Caco-2 (cell line): ENCODE results near the gene ALOXE3. TPM values are rescaled to one million over a fixed set of nuclear protein-coding genes. Genes with fewer than 3 reads are reported as not detected.
"Not testable (repeated sequence)": the region's sequence is repeated elsewhere in the genome, so short reads cannot be mapped to it uniquely, and the experiment has no call there.

Source experiments
- BruUV-seq: library from RNA; stranded (reverse); fragments of 400-500 nt; replicated peaks from 2 replicates; lab custom pipeline; 2021; lab: Mats Ljungman, UMichigan
- CTCF ChIA-PET: fragments of 300-600 bp; sonication (Branson Sonifier 250); formaldehyde crosslinking; loops from one replicate; lab custom pipeline; 2022; ENCODE audit warnings: antibody characterized with exemption; lab: Charles Lee
- POLR2A ChIA-PET: fragments of 300-600 bp; sonication (Branson Sonifier 250); formaldehyde crosslinking; loops from one replicate; lab custom pipeline; 2022; ENCODE audit warnings: antibody characterized with exemption; lab: Charles Lee
- DNase-seq, 2 experiments: peaks; one replicate each; pipeline versions ENCODE4 v3.0.0 to v3.0.0-alpha.2; 2020 to 2022
- H3K27me3 ChIP-seq: replicated peaks from 2 replicates; pipeline ENCODE4 v1.6.0; 2011; ENCODE audit warnings: low read length; ENCODE audit not compliant: control insufficient read depth, insufficient read depth
- H3K36me3 ChIP-seq: 2 replicates; pipeline ENCODE4 v1.5.1; 2011; ENCODE audit warnings: low read length; ENCODE audit not compliant: control insufficient read depth, insufficient read depth
- H3K4me1 ChIP-seq: fragments of 250-450 bp; sonication (Bioruptor Pico); 2 replicates; pipeline ENCODE4 v1.5.1; 2020; ENCODE audit warnings: mild to moderate bottlenecking
- H3K4me3 ChIP-seq: 2 replicates; pipeline ENCODE4 v1.5.1; 2011; ENCODE audit warnings: low read depth, mild to moderate bottlenecking, control low read depth, low read length
- H3K9me3 ChIP-seq: fragments of 250-450 bp; sonication (Bioruptor Pico); 2 replicates; pipeline ENCODE4 v1.5.1; 2020; ENCODE audit warnings: mild to moderate bottlenecking, moderate library complexity
- H3K27ac Mint-ChIP-seq: one replicate; pipeline ENCODE4 v1.8.0; 2022; ENCODE audit warnings: mixed read lengths; ENCODE audit not compliant: unreplicated experiment
- H3K27me3 Mint-ChIP-seq: one replicate; pipeline ENCODE4 v1.8.0; 2022; ENCODE audit warnings: mixed read lengths; ENCODE audit not compliant: insufficient read depth, unreplicated experiment
- H3K36me3 Mint-ChIP-seq: one replicate; pipeline ENCODE4 v1.8.0; 2022; ENCODE audit warnings: mild to moderate bottlenecking, mixed read lengths; ENCODE audit not compliant: insufficient read depth, unreplicated experiment
- H3K4me1 Mint-ChIP-seq: one replicate; pipeline ENCODE4 v1.8.0; 2022; ENCODE audit warnings: low read depth, mixed read lengths; ENCODE audit not compliant: unreplicated experiment
- H3K4me3 Mint-ChIP-seq: one replicate; pipeline ENCODE4 v1.8.0; 2022; ENCODE audit warnings: mild to moderate bottlenecking, moderate library complexity, mixed read lengths; ENCODE audit not compliant: unreplicated experiment
- H3K9me3 Mint-ChIP-seq: one replicate; pipeline ENCODE4 v1.8.0; 2022; ENCODE audit warnings: mixed read lengths; ENCODE audit not compliant: unreplicated experiment
- intact Hi-C: fragments of 100-400 bp; cut with micrococcal nuclease; formaldehyde crosslinking; loops from one replicate; pipeline ENCODE4 v1.10.0; 2022; ENCODE audit not compliant: unreplicated experiment
- total RNA-seq: library from RNA; stranded (reverse); gene quantifications from 2 replicates; pipeline ENCODE4 v1.2.3, GENCODE V29; 2022
- TF ChIP-seq, protein P1 (sequence below), 2 experiments: fragments of 200-600 bp in 1 of 2; IDR thresholded peaks; 1 replicate in 1 of 2; 2 replicates in 1 of 2; pipeline versions ENCODE4 v1.5.1 to v1.8.0; 2011 to 2022; ENCODE audit warnings: antibody characterized with exemption in 1 of 2, control low read depth in 1 of 2, inconsistent platforms in 1 of 2, low read depth in 1 of 2, low read length in 1 of 2, mild to moderate bottlenecking in 1 of 2, moderate library complexity in 1 of 2; ENCODE audit not compliant: insufficient read depth in 1 of 2, severe bottlenecking in 1 of 2, unreplicated experiment in 1 of 2

The ALOXE3 gene
- total RNA-seq, 1 experiment from 2014 or later, result not detected

GRCh38 chr17:8062435-8062806 is 55.9 kb downstream of the ALOXE3 start:
- intact Hi-C loops, result no loop called here
- TF ChIP-seq, protein P1, sequence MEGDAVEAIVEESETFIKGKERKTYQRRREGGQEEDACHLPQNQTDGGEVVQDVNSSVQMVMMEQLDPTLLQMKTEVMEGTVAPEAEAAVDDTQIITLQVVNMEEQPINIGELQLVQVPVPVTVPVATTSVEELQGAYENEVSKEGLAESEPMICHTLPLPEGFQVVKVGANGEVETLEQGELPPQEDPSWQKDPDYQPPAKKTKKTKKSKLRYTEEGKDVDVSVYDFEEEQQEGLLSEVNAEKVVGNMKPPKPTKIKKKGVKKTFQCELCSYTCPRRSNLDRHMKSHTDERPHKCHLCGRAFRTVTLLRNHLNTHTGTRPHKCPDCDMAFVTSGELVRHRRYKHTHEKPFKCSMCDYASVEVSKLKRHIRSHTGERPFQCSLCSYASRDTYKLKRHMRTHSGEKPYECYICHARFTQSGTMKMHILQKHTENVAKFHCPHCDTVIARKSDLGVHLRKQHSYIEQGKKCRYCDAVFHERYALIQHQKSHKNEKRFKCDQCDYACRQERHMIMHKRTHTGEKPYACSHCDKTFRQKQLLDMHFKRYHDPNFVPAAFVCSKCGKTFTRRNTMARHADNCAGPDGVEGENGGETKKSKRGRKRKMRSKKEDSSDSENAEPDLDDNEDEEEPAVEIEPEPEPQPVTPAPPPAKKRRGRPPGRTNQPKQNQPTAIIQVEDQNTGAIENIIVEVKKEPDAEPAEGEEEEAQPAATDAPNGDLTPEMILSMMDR (IDR thresholded peaks at IDR 0.05; ENCODE audit: insufficient read depth in 1 of 2, low read depth in 1 of 2, low read length in 1 of 2, severe bottlenecking in 1 of 2, unreplicated experiment in 1 of 2), result no peak
- peaks cover 1% of the 10 kb centered on the region; the same call in 1 of the 2 replicates for H3K4me1 ChIP-seq
- no peak for DNase-seq
- Mint-ChIP-seq H3K4me3 (no peak overlapping the region), H3K4me1 (no peaks in the 10 kb centered on the region), H3K27me3 (no peaks in the 10 kb centered on the region), H3K36me3 (no peaks in the 10 kb centered on the region), H3K27ac (no peak overlapping the region), H3K9me3 (no peaks in the 10 kb centered on the region)
- H3K36me3 ChIP-seq, result no peaks in the 10 kb centered on the region
- POLR2A ChIA-PET, result no interaction called here
- BruUV-seq, result no TSS peak
- no peaks in the 10 kb centered on the region for H3K27me3 ChIP-seq
- no peaks in the 10 kb centered on the region for H3K9me3 ChIP-seq
- no peak overlapping the region for H3K4me3 ChIP-seq
- CTCF ChIA-PET, result no interaction called here

DNA sequence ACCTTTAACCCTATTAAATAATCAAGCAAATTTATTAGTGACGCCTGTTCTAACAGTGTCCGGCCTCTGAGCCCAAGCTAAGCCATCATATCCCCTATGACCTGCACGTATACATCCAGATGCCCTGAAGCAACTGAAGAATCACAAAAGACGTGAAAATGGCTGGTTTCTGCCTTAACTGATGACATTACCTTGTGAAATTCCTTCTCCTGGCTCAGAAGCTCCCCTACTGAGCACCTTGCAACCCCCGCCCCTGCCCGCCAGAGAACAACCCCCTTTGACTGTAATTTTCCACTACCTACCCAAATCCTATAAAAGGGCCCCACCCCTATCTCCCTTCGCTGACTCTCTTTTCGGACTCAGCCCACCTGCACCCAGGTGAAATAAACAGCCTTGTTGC is 56.5 kb downstream of the ALOXE3 start:
- CTCF ChIA-PET, H3K36me3 Mint-ChIP-seq, H3K9me3 Mint-ChIP-seq, H3K27ac Mint-ChIP-seq, H3K36me3 ChIP-seq, H3K9me3 ChIP-seq, H3K4me1 ChIP-seq, intact Hi-C loops, H3K4me1 Mint-ChIP-seq, BruUV-seq, H3K27me3 ChIP-seq, H3K27me3 Mint-ChIP-seq, H3K4me3 Mint-ChIP-seq, POLR2A ChIA-PET, DNase-seq, H3K4me3 ChIP-seq: not testable (repeated sequence)

DNA sequence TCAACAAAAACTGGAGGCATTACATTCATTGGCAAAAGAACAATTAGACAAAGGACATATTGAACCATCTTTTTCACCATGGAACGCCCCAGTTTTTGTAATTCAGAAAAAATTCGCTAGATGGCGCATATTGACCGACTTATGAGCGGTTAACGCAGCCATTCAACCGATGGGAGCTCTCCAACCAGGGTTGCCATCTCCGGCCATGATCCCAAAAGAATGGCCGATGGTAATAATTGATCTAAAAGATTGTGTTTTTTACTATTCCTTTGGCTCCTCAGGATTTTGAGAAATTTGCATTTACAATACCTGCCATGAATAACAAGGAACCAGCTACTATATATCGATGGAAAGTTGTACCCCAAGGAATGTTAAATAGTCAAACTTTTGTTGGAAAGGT is 58.0 kb downstream of the ALOXE3 start:
- H3K4me3 ChIP-seq, result no peak overlapping the region
- Mint-ChIP-seq H3K36me3 (peaks cover 6% of the 10 kb centered on the region), H3K9me3 (no peaks in the 10 kb centered on the region), H3K4me3 (no peak overlapping the region), H3K27ac (no peak overlapping the region), H3K27me3 (no peaks in the 10 kb centered on the region), H3K4me1 (peaks cover 7% of the 10 kb centered on the region)
- H3K36me3 ChIP-seq, result no peaks in the 10 kb centered on the region
- no TSS peak for BruUV-seq
- H3K27me3 ChIP-seq, result no peaks in the 10 kb centered on the region
- intact Hi-C loops, result no loop called here
- H3K4me1 ChIP-seq, result peaks cover 12% of the 10 kb centered on the region
- peak in 1 of 2 experiments; percentile 69 for DNase-seq
- H3K9me3 ChIP-seq, result no peaks in the 10 kb centered on the region
- ChIA-PET POLR2A (interaction anchor here (1.0 kb wide), 1 partner anchor 113 kb away, joined by 4 read pairs; no protein-coding TSS in a partner anchor), CTCF (interaction anchor here (0.5 to 1.2 kb wide), 10 partner anchors 9 to 183 kb away, joined by 3 to 12 read pairs (median 4); partner anchors contain the start of gene ALOXE3)
- TF ChIP-seq, protein P1 (IDR thresholded peaks at IDR 0.05; ENCODE audit: insufficient read depth in 1 of 2, low read depth in 1 of 2, low read length in 1 of 2, severe bottlenecking in 1 of 2, unreplicated experiment in 1 of 2), result peak; percentile 11 to 50

DNA sequence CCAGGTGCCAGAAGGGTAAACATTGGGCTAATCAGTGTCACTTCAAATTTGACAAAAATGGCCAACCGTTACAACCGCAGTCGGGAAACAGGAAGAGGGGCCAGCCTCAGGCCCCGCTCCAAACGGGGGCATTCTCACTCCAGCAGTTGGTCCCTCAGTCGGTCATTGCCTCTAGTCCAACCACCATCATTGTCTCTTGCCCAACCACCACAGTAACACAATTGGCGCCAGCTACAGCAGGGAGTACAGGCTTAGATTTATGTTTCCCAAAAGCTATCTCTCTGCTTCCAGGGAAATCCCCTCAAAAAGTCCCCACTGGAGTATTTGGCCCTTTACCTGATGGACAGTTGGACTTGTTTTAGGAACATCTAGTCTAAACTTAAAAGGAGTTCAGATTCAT is 59.2 kb downstream of the ALOXE3 start:
- Mint-ChIP-seq H3K27me3 (no peaks in the 10 kb centered on the region), H3K4me3 (no peak overlapping the region), H3K36me3 (peaks cover 6% of the 10 kb centered on the region), H3K27ac (no peak overlapping the region), H3K4me1 (peaks cover 13% of the 10 kb centered on the region), H3K9me3 (no peaks in the 10 kb centered on the region)
- Histone ChIP-seq H3K4me1 (peaks cover 14% of the 10 kb centered on the region), H3K27me3 (no peaks in the 10 kb centered on the region), H3K36me3 (no peaks in the 10 kb centered on the region), H3K4me3 (no peak overlapping the region), H3K9me3 (no peaks in the 10 kb centered on the region)
- TF ChIP-seq, protein P1 (IDR thresholded peaks at IDR 0.05; ENCODE audit: insufficient read depth in 1 of 2, low read depth in 1 of 2, low read length in 1 of 2, severe bottlenecking in 1 of 2, unreplicated experiment in 1 of 2), result no peak
- ChIA-PET CTCF (no interaction called here), POLR2A (no interaction called here)
- BruUV-seq, result TSS peak; percentile 2
- no peak for DNase-seq
- intact Hi-C loops, result no loop called here
